H9 (cell line): Measurements from ENCODE around the gene GCNT2. TPM values are rescaled to one million over a fixed set of nuclear protein-coding genes. Genes with fewer than 3 reads are reported as not detected.

Experiments used
- DNase-seq: peaks from one replicate; pipeline ENCODE4 v3.0.0-alpha.2; 2017
- H2AFZ ChIP-seq: one replicate; pipeline ENCODE4 v1.6.1; 2013; ENCODE audit warnings: mild to moderate bottlenecking, low read length, control low read depth, moderate library complexity
- H2AK5ac ChIP-seq: 2 replicates; pipeline ENCODE4 v1.6.1; 2013; ENCODE audit warnings: low read length, control low read depth, mixed read lengths; ENCODE audit not compliant: insufficient read length
- H2BK120ac ChIP-seq: one replicate; pipeline ENCODE4 v1.6.1; 2013; ENCODE audit warnings: low read depth, mild to moderate bottlenecking, low read length, control low read depth, inconsistent platforms; ENCODE audit not compliant: poor library complexity, severe bottlenecking
- H2BK12ac ChIP-seq: 2 replicates; pipeline ENCODE4 v1.6.1; 2013; ENCODE audit warnings: low read length, control low read depth, mixed read lengths, low read depth; ENCODE audit not compliant: insufficient read length
- H2BK15ac ChIP-seq: 2 replicates; pipeline ENCODE4 v1.6.1; 2013; ENCODE audit warnings: low read depth, low read length, control low read depth
- H2BK20ac ChIP-seq: one replicate; pipeline ENCODE4 v1.6.1; 2013; ENCODE audit warnings: low read depth, mild to moderate bottlenecking, low read length, control low read depth, inconsistent platforms; ENCODE audit not compliant: poor library complexity, severe bottlenecking
- H2BK5ac ChIP-seq: 2 replicates; pipeline ENCODE4 v1.6.1; 2013; ENCODE audit warnings: low read length, control low read depth, mixed read lengths; ENCODE audit not compliant: insufficient read length
- H3K14ac ChIP-seq: 2 replicates; pipeline ENCODE4 v1.6.1; 2013; ENCODE audit warnings: low read length, control low read depth; ENCODE audit not compliant: insufficient read depth
- H3K18ac ChIP-seq: 2 replicates; pipeline ENCODE4 v1.6.1; 2013; ENCODE audit warnings: low read depth, mild to moderate bottlenecking, mixed read lengths, low read length, control low read depth; ENCODE audit not compliant: insufficient read length
- H3K23ac ChIP-seq: 2 replicates; pipeline ENCODE4 v1.6.1; 2013; ENCODE audit warnings: low read length, control low read depth, mixed read lengths, low read depth; ENCODE audit not compliant: insufficient read length
- H3K23me2 ChIP-seq: 2 replicates; pipeline ENCODE4 v1.6.1; 2013; ENCODE audit warnings: low read depth, mild to moderate bottlenecking, mixed read lengths, low read length, control low read depth; ENCODE audit not compliant: insufficient read length, poor library complexity, severe bottlenecking
- H3K27ac ChIP-seq: 2 replicates; pipeline ENCODE4 v1.5.1; 2013; ENCODE audit warnings: low read length, control low read depth, mixed read lengths, low read depth; ENCODE audit not compliant: insufficient read length
- H3K27me3 ChIP-seq: 2 replicates; pipeline ENCODE4 v1.6.1; 2013; ENCODE audit warnings: low read length, control low read depth, inconsistent platforms; ENCODE audit not compliant: insufficient read depth
- H3K4ac ChIP-seq: 2 replicates; pipeline ENCODE4 v1.6.1; 2013; ENCODE audit warnings: low read depth, mild to moderate bottlenecking, control low read depth, inconsistent platforms, low read length, moderate library complexity
- H3K4me1 ChIP-seq: 2 replicates; pipeline ENCODE4 v1.6.1; 2013; ENCODE audit warnings: low read length, control low read depth, inconsistent platforms; ENCODE audit not compliant: insufficient read depth
- H3K4me2 ChIP-seq: 2 replicates; pipeline ENCODE4 v1.6.1; 2013; ENCODE audit warnings: low read length, control low read depth, mixed read lengths; ENCODE audit not compliant: insufficient read length, insufficient read depth
- H3K56ac ChIP-seq: 2 replicates; pipeline ENCODE4 v1.6.1; 2013; ENCODE audit warnings: low read depth, mild to moderate bottlenecking, mixed read lengths, low read length, control low read depth; ENCODE audit not compliant: insufficient read length
- H3K79me1 ChIP-seq: 2 replicates; pipeline ENCODE4 v1.6.1; 2013; ENCODE audit warnings: low read depth, mild to moderate bottlenecking, moderate library complexity, low read length, control low read depth, inconsistent platforms; ENCODE audit not compliant: insufficient read depth, poor library complexity, severe bottlenecking
- H3K79me2 ChIP-seq: 2 replicates; pipeline ENCODE4 v1.6.1; 2013; ENCODE audit warnings: low read length, control low read depth, inconsistent platforms; ENCODE audit not compliant: insufficient read depth
- H3K9ac ChIP-seq: 2 replicates; pipeline ENCODE4 v1.6.1; 2013; ENCODE audit warnings: low read length, control low read depth, mixed read lengths; ENCODE audit not compliant: insufficient read length; ENCODE audit errors: extremely low read depth
- H3K9me3 ChIP-seq: one replicate; pipeline ENCODE4 v1.6.1; 2013; ENCODE audit warnings: low read depth, low read length, inconsistent platforms; ENCODE audit not compliant: control insufficient read depth
- H3T11ph ChIP-seq: one replicate; pipeline ENCODE4 v1.6.1; 2013; ENCODE audit warnings: mild to moderate bottlenecking, low read length, control low read depth, inconsistent platforms
- H4K20me1 ChIP-seq: one replicate; pipeline ENCODE4 v1.6.1; 2013; ENCODE audit not compliant: control insufficient read depth, insufficient read length, insufficient read depth
- H4K5ac ChIP-seq: 2 replicates; pipeline ENCODE4 v1.6.1; 2013; ENCODE audit warnings: low read depth, mild to moderate bottlenecking, mixed read lengths, low read length, control low read depth; ENCODE audit not compliant: insufficient read length
- H4K8ac ChIP-seq: replicated peaks from 2 replicates; pipeline ENCODE4 v1.6.1; 2013; ENCODE audit warnings: low read length, control low read depth, mixed read lengths, low read depth; ENCODE audit not compliant: insufficient read length
- H4K91ac ChIP-seq: 2 replicates; pipeline ENCODE4 v1.6.1; 2013; ENCODE audit warnings: low read depth, mild to moderate bottlenecking, moderate library complexity, mixed read lengths, low read length, control low read depth; ENCODE audit not compliant: insufficient read length
- H3K27ac Mint-ChIP-seq, 3 experiments: 2 replicates in 2 of 3; 3 replicates in 1 of 3; pipeline ENCODE4 v1.8.0; 2020 to 2021; ENCODE audit warnings: mixed read lengths in 3 of 3, mild to moderate bottlenecking in 1 of 3, moderate library complexity in 1 of 3
- H3K27me3 Mint-ChIP-seq: 2 replicates; pipeline ENCODE4 v1.8.0; 2021; ENCODE audit warnings: low read depth, mild to moderate bottlenecking, moderate library complexity, mixed read lengths
- H3K36me3 Mint-ChIP-seq, 3 experiments: 2 replicates in 2 of 3; 3 replicates in 1 of 3; pipeline ENCODE4 v1.8.0; 2020 to 2021; ENCODE audit warnings: low read depth in 3 of 3, mixed read lengths in 3 of 3; ENCODE audit not compliant: insufficient read depth in 1 of 3
- H3K4me1 Mint-ChIP-seq, 2 experiments: 2 replicates each; pipeline ENCODE4 v1.8.0; 2020; ENCODE audit warnings: mixed read lengths in 2 of 2
- H3K4me3 Mint-ChIP-seq, 2 experiments: 2 replicates in 1 of 2; 3 replicates in 1 of 2; pipeline ENCODE4 v1.8.0; 2020 to 2021; ENCODE audit warnings: mild to moderate bottlenecking in 2 of 2, mixed read lengths in 2 of 2, moderate library complexity in 1 of 2
- H3K9me3 Mint-ChIP-seq, 2 experiments: 2 replicates in 1 of 2; 3 replicates in 1 of 2; pipeline ENCODE4 v1.8.0; 2020; ENCODE audit warnings: mild to moderate bottlenecking in 2 of 2, mixed read lengths in 2 of 2, moderate library complexity in 1 of 2
- WGBS: extraction: QIAGEN DNeasy Blood & Tissue Kit; methylation state at CpG from one replicate; pipeline ENCODE4 v1.1.7; 2013; ENCODE audit warnings: missing lambda C conversion rate, low lambda C conversion rate, mixed read lengths; ENCODE audit not compliant: insufficient read length; ENCODE audit errors: extremely low coverage; 5-methylcytosine and 5-hydroxymethylcytosine counted together
- total RNA-seq: library from RNA; stranded (reverse); gene quantifications from 2 replicates; pipeline ENCODE4 v1.2.1, GENCODE V29; 2021
- TF ChIP-seq, protein P1 (sequence below): fragments of 200-600 bp; sonication (generic); conservative IDR thresholded peaks from 3 replicates; pipeline ENCODE4 v1.8.0; 2021; ENCODE audit warnings: antibody characterized with exemption, mild to moderate bottlenecking

Gene GCNT2
- total RNA-seq, 1 experiment from 2014 or later, result 41.7 TPM

DNA sequence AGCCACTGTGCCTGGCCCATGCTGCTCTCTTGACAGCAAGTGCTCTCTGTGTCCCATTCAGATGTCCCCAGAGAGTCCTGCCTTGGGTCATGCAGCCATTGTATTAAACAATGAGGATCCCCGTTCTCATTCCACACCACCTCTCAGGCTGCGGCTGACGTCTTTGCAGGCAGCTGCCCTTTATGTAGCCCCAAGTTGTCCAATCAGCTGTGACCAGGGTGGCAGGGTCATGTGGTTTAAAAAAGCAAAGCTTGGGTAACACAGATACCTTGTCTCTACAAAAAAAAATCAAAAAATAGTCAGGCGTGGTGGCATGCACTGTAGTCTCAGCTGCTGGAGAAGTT, 13.2 kb downstream of the GCNT2 start:
- no peak overlapping the region for H2BK5ac ChIP-seq
- TF ChIP-seq, protein P1, sequence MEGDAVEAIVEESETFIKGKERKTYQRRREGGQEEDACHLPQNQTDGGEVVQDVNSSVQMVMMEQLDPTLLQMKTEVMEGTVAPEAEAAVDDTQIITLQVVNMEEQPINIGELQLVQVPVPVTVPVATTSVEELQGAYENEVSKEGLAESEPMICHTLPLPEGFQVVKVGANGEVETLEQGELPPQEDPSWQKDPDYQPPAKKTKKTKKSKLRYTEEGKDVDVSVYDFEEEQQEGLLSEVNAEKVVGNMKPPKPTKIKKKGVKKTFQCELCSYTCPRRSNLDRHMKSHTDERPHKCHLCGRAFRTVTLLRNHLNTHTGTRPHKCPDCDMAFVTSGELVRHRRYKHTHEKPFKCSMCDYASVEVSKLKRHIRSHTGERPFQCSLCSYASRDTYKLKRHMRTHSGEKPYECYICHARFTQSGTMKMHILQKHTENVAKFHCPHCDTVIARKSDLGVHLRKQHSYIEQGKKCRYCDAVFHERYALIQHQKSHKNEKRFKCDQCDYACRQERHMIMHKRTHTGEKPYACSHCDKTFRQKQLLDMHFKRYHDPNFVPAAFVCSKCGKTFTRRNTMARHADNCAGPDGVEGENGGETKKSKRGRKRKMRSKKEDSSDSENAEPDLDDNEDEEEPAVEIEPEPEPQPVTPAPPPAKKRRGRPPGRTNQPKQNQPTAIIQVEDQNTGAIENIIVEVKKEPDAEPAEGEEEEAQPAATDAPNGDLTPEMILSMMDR, result no peak
- Mint-ChIP-seq H3K27me3 (no peaks in the 10 kb centered on the region; the same call in 1 of the 2 replicates), H3K9me3 (no peaks in the 10 kb centered on the region), H3K4me3 (no peak overlapping the region), H3K4me1 (peaks cover 18 to 24% of the 10 kb centered on the region in 2 experiments), H3K27ac (peak overlapping the region in 2 of 3 experiments; percentile 61 to 79; a peak in 3 of 7 replicates), H3K36me3 (no peaks in the 10 kb centered on the region)
- H3K23ac ChIP-seq, result no peak overlapping the region
- H3K79me1 ChIP-seq, result no peaks in the 10 kb centered on the region
- WGBS, result no CpG with 5 or more reads among the region's 4 CpGs
- no peak overlapping the region for H3K9ac ChIP-seq
- H3K4me1 ChIP-seq, result no peaks in the 10 kb centered on the region
- H3T11ph ChIP-seq, result no peak overlapping the region
- no peak overlapping the region for H3K18ac ChIP-seq
- H2BK12ac ChIP-seq, result no peak overlapping the region
- no peak overlapping the region for H2AK5ac ChIP-seq
- H2AFZ ChIP-seq, result no peak overlapping the region
- no peak overlapping the region for H3K4ac ChIP-seq
- no peak overlapping the region for H3K14ac ChIP-seq
- no peak overlapping the region for H4K91ac ChIP-seq
- no peak for DNase-seq
- no peaks in the 10 kb centered on the region for H3K79me2 ChIP-seq
- H3K27ac ChIP-seq, result no peak overlapping the region
- H3K56ac ChIP-seq, result no peak overlapping the region
- no peak overlapping the region for H4K8ac ChIP-seq
- no peaks in the 10 kb centered on the region for H4K20me1 ChIP-seq
- no peaks in the 10 kb centered on the region for H3K9me3 ChIP-seq
- no peaks in the 10 kb centered on the region for H3K27me3 ChIP-seq
- no peaks in the 10 kb centered on the region for H3K23me2 ChIP-seq
- no peak overlapping the region for H2BK15ac ChIP-seq
- no peak overlapping the region for H2BK20ac ChIP-seq
- H4K5ac ChIP-seq, result no peak overlapping the region
- H3K4me2 ChIP-seq, result no peak overlapping the region
- no peak overlapping the region for H2BK120ac ChIP-seq
